C4-2B (cell line): ENCODE data around the gene GOLGA6L9.
"Not testable (repeated sequence)": the region's sequence is repeated elsewhere in the genome, so short reads cannot be mapped to it uniquely, and the experiment has no call there.

Experiments
- CTCF ChIP-seq: fragments of 450-650 bp; conservative IDR thresholded peaks from 2 replicates; pipeline ENCODE4 v1.5.1; 2017; ENCODE audit warnings: mild to moderate bottlenecking
- ZFX ChIP-seq: fragments of 450-650 bp; IDR thresholded peaks from 2 replicates; pipeline ENCODE4 v1.6.1; 2017

- not testable (repeated sequence) for TF ChIP-seq CTCF, ZFX
These were observed 48.2 kb upstream of the GOLGA6L9 start for GRCh38 chr15:82381330-82381955.
